ENCODE measurements around the gene PARP4. TPM values are rescaled to one million over a fixed set of nuclear protein-coding genes. Genes with fewer than 3 reads are reported as not detected.
"Not testable (repeated sequence)": the region's sequence is repeated elsewhere in the genome, so short reads cannot be mapped to it uniquely, and the experiment has no call there.

The PARP4 gene
- total RNA-seq, 3 donors from 2014 or later = 5.1 to 10.9 (median 7.9) TPM

- no peaks in the 10 kb centered on the region for H3K9me3 Mint-ChIP-seq
- no peaks in the 10 kb centered on the region for H3K4me1 Mint-ChIP-seq (ENCODE audit: low read depth)
Observed at GRCh38 chr13:24520733-24521132, 8.2 kb upstream of the PARP4 start.

DNA sequence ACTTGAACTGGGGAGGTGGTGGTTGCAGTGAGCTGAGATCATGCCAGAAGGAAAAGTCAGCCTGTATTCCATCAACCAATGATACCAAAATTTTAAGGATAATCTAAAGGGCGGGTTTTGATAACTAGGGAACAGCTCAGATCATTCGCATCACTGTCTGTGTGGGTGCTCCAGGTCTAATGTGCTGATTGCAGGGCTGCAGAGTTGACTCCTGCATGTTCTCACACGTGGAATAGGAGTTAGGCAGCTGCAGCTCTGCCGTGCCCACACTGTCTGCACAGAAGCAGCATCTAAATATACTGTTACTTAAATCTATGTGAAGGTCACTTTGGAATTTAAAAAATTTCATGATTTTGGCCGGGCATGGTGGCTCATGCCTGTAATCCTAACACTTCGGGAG, 4.3 kb upstream of the PARP4 start:
- DNase-seq (no peak), ATAC-seq (no peak)
- H3K9me3 Mint-ChIP-seq = no peaks in the 10 kb centered on the region
- H3K27me3 Mint-ChIP-seq (ENCODE audit: low read depth) = no peaks in the 10 kb centered on the region
- peaks cover 12% of the 10 kb centered on the region for H3K4me1 Mint-ChIP-seq (ENCODE audit: low read depth)
- no peaks in the 10 kb centered on the region for H3K36me3 Mint-ChIP-seq (ENCODE audit: insufficient read depth)
- H3K4me3 Mint-ChIP-seq = no peak overlapping the region

More at GRCh38 chr13:24520733-24521132, 8.2 kb upstream of the PARP4 start:
- DNase-seq (no peak), ATAC-seq (no peak)
- Mint-ChIP-seq H3K27me3 (ENCODE audit: low read depth) (peaks cover 3% of the 10 kb centered on the region), H3K36me3 (ENCODE audit: insufficient read depth) (no peaks in the 10 kb centered on the region), H3K4me3 (no peak overlapping the region)

DNA sequence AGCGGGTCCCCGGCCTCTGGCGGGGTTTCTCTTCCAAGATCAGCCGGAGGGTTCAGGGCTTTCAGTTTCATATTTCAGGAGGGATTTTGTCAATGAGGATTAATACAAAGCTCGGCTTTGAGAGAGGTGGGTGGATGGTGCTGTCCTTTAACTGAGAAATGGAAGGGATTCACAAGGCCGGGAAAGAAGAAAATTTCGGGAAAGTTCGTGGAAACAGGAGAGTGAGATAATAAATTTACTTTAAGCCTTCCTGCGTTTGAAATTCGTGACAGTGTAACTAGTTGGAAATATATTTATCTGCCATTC, 283 bp upstream of the PARP4 start:
- no peaks in the 10 kb centered on the region for H3K9me3 Mint-ChIP-seq
- H3K4me1 Mint-ChIP-seq (ENCODE audit: low read depth) = peaks cover 29% of the 10 kb centered on the region
- DNase-seq (no peak), ATAC-seq (no peak)
- peaks cover 1% of the 10 kb centered on the region for H3K36me3 Mint-ChIP-seq (ENCODE audit: insufficient read depth)
- peak overlapping the region; percentile 86 for H3K4me3 Mint-ChIP-seq
- no peaks in the 10 kb centered on the region for H3K27me3 Mint-ChIP-seq (ENCODE audit: low read depth)

- DNase-seq = no peak
- Mint-ChIP-seq H3K4me1 (ENCODE audit: low read depth) (peaks cover 35% of the 10 kb centered on the region), H3K9me3 (no peaks in the 10 kb centered on the region), H3K36me3 (ENCODE audit: insufficient read depth) (peaks cover 5% of the 10 kb centered on the region), H3K4me3 (peak overlapping the region; percentile 86), H3K27me3 (ENCODE audit: low read depth) (no peaks in the 10 kb centered on the region)
- ATAC-seq = peak in 1 of 2 donors; percentile 1
Observed at GRCh38 chr13:24511816-24512196, 772 bp downstream of the PARP4 start.

DNA sequence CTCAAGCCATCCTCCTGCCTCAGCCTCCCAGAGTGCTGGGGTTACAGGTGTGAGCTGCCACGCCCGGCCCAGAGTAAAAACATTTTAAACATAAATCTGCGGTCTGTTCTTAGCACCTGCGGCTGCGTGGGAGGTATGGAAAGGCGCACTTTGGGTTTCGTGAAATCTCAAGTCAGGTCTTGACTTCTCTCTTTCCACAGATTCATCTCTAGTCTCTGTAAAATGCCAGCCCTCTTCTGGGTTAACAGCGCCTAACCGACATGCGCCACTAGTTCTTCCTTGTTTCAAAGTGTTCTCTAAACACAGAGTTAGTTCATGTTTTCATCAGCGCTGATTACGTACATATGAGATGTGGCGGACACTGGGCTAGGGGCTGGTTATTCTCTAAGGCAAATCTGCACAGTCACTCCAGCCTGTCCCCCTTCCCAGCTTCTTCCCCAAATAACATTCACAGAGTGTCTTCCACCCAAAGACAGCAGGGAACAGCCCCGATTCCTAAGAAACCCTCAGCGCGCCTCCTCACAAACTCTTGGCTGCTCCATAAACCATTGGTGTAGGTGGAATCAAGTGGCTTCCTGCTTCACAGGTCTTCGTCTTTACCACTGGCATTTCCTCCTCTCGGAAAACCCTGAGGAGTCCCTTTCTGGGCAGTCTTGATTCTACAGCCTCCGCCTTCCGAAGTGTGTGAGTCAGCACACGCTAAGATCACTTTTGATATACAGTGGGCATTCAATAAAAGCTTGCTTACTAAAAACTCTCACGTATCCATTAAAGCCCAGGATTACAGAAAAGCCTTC, 1.4 kb downstream of the PARP4 start:
- Mint-ChIP-seq H3K36me3 (ENCODE audit: insufficient read depth) (peaks cover 5% of the 10 kb centered on the region), H3K4me1 (ENCODE audit: low read depth) (peaks cover 35% of the 10 kb centered on the region), H3K27me3 (ENCODE audit: low read depth) (no peaks in the 10 kb centered on the region), H3K4me3 (peak overlapping the region; percentile 86), H3K9me3 (no peaks in the 10 kb centered on the region)
- DNase-seq (peak; percentile 55), ATAC-seq (peak; percentile 61 to 64)

DNA sequence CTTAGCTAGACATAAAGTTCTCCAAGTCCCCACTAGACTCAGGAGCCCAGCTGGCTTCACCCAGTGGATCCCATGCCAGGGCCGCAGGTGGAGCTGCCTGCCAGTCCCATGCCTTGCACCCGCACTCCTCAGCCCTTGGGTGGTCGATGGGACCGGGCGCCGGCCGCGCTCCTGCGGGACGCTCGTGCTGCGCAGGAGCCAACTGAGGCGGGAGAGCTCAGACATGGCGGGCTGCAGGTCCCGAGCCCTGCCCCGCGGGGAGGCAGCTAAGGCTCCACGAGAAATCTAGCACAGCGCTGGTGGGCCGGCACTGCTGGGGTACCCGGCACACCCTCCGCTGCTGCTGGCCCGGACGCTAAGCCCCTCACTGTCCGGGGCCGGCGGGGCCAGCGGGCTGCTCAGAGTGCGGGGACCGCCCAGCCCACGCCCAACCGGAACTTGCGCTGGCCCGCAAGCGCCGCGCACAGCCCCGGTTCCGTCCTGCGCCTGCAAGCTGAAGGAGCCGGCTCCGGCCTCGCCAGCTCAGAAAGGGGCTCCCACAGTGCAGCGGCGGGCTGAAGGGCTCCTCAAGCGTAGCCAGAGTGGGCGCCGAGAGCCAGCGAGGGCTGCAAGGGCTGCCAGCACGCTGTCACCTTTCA, 5.8 kb downstream of the PARP4 start:
- Mint-ChIP-seq H3K27me3 (ENCODE audit: low read depth) (no peaks in the 10 kb centered on the region), H3K4me1 (ENCODE audit: low read depth) (peaks cover 37% of the 10 kb centered on the region), H3K36me3 (ENCODE audit: insufficient read depth) (peaks cover 17% of the 10 kb centered on the region), H3K4me3 (no peak overlapping the region), H3K9me3 (no peaks in the 10 kb centered on the region)
- ATAC-seq (no peak), DNase-seq (no peak)

DNA sequence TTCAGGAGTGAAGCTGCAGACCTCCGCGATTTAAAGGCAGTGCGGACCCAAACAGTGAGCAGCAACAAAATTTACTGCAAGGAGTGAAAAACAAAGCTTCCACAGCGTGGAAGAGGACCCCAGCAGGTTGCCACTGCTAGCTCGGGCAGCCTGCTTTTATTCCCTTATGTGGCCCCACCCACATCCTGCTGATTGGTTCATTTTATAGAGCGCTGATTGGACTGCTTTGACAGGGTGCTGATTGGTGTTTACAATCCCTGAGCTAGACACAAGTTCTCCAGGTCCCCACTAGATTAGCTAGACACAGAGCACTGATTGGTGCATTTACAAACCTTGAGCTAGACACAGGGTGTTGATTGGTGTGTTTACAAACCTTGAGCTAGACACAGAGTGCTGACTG, 6.3 kb downstream of the PARP4 start:
- H3K9me3 Mint-ChIP-seq, ATAC-seq: not testable (repeated sequence)
- H3K4me1 Mint-ChIP-seq (ENCODE audit: low read depth) = peaks cover 32% of the 10 kb centered on the region

DNA sequence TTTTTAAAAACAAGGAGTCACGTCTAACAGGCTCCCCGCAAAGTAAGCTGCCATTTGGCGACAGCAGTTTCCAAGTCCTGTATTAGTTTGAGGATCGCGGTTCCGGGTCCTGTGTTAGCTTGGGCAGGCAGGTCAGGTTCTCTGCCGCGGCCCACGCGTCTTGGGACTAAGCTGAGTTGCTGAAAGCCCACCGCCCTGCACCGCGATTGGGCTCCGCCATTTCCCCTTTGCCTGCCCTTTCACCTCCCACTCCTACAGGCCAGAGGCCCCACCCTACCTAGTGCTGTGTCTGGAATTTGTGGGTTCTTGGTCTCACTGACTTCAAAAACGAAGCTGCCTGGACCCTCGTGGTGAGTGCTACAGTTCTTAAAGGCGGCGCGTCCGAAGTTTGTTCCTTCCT, 6.8 kb downstream of the PARP4 start:
- Mint-ChIP-seq H3K36me3 (ENCODE audit: insufficient read depth) (peaks cover 22% of the 10 kb centered on the region), H3K27me3 (ENCODE audit: low read depth) (no peaks in the 10 kb centered on the region), H3K4me1 (ENCODE audit: low read depth) (peaks cover 26% of the 10 kb centered on the region), H3K9me3 (no peaks in the 10 kb centered on the region), H3K4me3 (no peak overlapping the region)
- ATAC-seq (no peak), DNase-seq (no peak)

More for the DNA sequence above, 6.3 kb downstream of the PARP4 start:
- peaks cover 21% of the 10 kb centered on the region for H3K36me3 Mint-ChIP-seq (ENCODE audit: insufficient read depth)
- DNase-seq; H3K4me3 Mint-ChIP-seq; H3K27me3 Mint-ChIP-seq (ENCODE audit: low read depth): not testable (repeated sequence)

GRCh38 chr13:24505256-24505655, 7.3 kb downstream of the PARP4 start:
- no peak overlapping the region for H3K4me3 Mint-ChIP-seq
- H3K36me3 Mint-ChIP-seq (ENCODE audit: insufficient read depth) = peaks cover 22% of the 10 kb centered on the region
- H3K27me3 Mint-ChIP-seq (ENCODE audit: low read depth) = no peaks in the 10 kb centered on the region
- H3K9me3 Mint-ChIP-seq = no peaks in the 10 kb centered on the region
- H3K4me1 Mint-ChIP-seq (ENCODE audit: low read depth) = peaks cover 23% of the 10 kb centered on the region
- ATAC-seq (no peak), DNase-seq (no peak)

GRCh38 chr13:24503379-24503696, 9.2 kb downstream of the PARP4 start:
- no peak for DNase-seq
- Mint-ChIP-seq H3K4me1 (ENCODE audit: low read depth) (peaks cover 21% of the 10 kb centered on the region), H3K27me3 (ENCODE audit: low read depth) (no peaks in the 10 kb centered on the region), H3K9me3 (no peaks in the 10 kb centered on the region), H3K36me3 (ENCODE audit: insufficient read depth) (peaks cover 25% of the 10 kb centered on the region), H3K4me3 (no peak overlapping the region)
- ATAC-seq = no peak

DNA sequence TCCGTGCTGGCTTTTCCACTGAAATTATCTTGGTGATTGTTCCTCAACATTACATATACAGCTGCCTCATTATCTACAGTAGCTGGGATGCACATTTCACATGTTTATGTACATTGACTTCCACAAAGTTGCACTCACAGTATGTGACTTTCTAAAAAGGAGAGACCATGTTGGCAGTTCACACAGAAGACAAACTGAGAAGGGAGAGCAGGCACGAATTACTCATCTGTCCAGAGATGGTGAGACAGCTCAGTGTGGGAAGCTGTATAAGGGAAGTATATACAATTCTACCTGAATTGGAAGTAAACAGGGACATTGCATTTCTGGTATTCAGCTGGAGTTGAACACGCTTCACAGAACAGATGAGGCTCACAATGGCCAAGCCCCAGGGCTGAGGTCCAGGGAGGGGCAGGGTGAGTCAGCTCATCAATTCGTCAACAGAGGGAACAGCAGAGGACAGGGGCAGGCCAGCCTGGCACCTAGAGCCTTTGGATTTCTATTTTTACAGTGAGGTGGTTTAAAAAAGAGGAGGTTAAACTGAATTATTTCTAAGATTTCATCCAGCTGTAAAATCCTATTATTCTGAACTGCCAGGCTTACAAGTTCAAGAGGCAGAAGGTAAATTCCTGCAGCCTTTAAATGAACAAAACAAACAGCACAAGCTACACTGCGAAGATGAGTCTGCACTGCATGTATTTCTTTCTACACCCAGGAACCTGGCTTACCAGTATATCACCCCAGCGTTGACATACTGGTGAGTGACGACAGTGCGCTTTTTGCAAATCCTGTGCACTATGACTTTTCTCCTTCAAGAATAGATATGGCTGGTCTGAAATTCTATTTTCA, 9.8 kb downstream of the PARP4 start:
- no peak overlapping the region for H3K4me3 Mint-ChIP-seq
- peaks cover 24% of the 10 kb centered on the region for H3K36me3 Mint-ChIP-seq (ENCODE audit: insufficient read depth)
- no peaks in the 10 kb centered on the region for H3K27me3 Mint-ChIP-seq (ENCODE audit: low read depth)
- peaks cover 19% of the 10 kb centered on the region for H3K4me1 Mint-ChIP-seq (ENCODE audit: low read depth)
- ATAC-seq (peak in 1 of 2 donors; percentile 25), DNase-seq (no peak)
- no peaks in the 10 kb centered on the region for H3K9me3 Mint-ChIP-seq

- Mint-ChIP-seq H3K36me3 (ENCODE audit: insufficient read depth) (peaks cover 31% of the 10 kb centered on the region), H3K4me1 (ENCODE audit: low read depth) (peaks cover 15% of the 10 kb centered on the region), H3K9me3 (no peaks in the 10 kb centered on the region), H3K4me3 (no peak overlapping the region), H3K27me3 (ENCODE audit: low read depth) (no peaks in the 10 kb centered on the region)
- ATAC-seq (peak in 1 of 2 donors; percentile 48), DNase-seq (no peak)
Observed at GRCh38 chr13:24500977-24501376, 11.6 kb downstream of the PARP4 start.

DNA sequence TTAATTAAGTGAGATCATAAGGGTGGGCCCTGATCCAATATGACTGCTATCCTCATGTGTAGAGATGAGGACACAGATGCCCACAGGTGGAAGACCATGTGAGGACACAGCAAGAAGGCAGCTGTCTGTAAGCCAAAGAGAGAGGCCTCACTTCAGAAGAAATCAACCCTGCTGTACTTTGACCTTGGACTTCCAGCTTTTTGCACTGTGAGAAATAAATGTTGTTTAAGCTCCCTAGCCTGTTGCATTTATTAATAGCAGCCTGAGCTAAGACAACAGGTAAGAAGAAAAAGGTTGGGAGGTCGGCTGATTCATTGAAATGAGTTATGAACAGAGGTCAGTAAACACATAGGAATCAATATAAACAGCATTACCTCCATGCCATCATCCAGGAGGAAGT, 14.8 kb downstream of the PARP4 start:
- no peaks in the 10 kb centered on the region for H3K9me3 Mint-ChIP-seq
- no peak for DNase-seq
- H3K4me3 Mint-ChIP-seq = no peak overlapping the region
- H3K4me1 Mint-ChIP-seq (ENCODE audit: low read depth) = peaks cover 5% of the 10 kb centered on the region
- ATAC-seq = no peak
- H3K27me3 Mint-ChIP-seq (ENCODE audit: low read depth) = no peaks in the 10 kb centered on the region
- H3K36me3 Mint-ChIP-seq (ENCODE audit: insufficient read depth) = peaks cover 49% of the 10 kb centered on the region

GRCh38 chr13:24496295-24496694, 16.3 kb downstream of the PARP4 start:
- H3K4me1 Mint-ChIP-seq (ENCODE audit: low read depth); DNase-seq; ATAC-seq; H3K27me3 Mint-ChIP-seq (ENCODE audit: low read depth); H3K9me3 Mint-ChIP-seq; H3K4me3 Mint-ChIP-seq: not testable (repeated sequence)
- peaks cover 51% of the 10 kb centered on the region for H3K36me3 Mint-ChIP-seq (ENCODE audit: insufficient read depth)

Measured in activated T-cell treated with anti-CD3 and anti-CD28 coated beads, Interleukin-2, amount 50 U/mL, for 4 hours (primary cell).